ENCODE data around the gene TRABD. TPM values are rescaled to one million over a fixed set of nuclear protein-coding genes. Genes with fewer than 3 reads are reported as not detected.

Gene TRABD
- total and polyA plus RNA-seq, 2 donors (not counting 1 experiment from before 2014, with no cell fraction given), result 11.8 to 17.2 TPM

DNA sequence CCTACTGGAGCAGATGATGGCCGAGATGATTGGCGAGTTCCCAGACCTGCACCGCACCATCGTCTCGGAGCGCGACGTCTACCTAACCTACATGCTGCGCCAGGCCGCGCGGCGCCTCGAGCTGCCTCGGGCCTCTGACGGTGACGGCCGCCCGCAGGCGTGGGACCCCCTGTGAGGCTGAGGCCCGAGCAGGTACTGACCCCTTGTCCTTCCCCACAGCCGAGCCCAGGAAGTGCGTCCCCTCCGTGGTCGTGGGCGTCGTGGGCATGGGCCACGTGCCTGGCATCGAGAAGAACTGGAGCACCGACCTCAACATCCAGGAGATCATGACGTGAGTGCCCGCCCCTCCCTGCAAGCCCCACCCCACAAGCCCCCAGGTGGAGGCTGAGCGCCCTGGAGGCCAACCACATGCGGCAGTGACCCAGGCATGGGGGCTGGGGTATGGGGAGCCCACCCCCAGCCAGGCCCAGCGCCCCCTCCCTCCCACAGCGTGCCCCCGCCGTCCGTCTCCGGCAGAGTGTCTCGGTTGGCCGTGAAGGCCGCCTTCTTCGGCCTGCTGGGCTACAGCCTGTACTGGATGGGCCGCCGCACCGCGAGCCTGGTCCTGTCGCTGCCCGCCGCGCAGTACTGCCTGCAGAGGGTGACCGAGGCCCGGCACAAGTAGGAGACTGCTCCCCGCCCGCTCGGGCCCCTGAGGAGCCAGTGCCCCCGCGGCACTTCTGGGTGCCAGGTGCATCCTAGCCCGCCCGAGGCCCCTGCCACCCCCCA lies 12.3 kb downstream of the TRABD start:
- Histone ChIP-seq H3K27me3 (ENCODE audit: control insufficient read depth, insufficient read depth, low read length) (no peaks in the 10 kb centered on the region), H3K9ac (ENCODE audit: insufficient read depth, low read length) (no peak overlapping the region), H3K4me2 (ENCODE audit: extremely low read depth, insufficient read depth, low read length) (no peak overlapping the region), H3K4me1 (ENCODE audit: control insufficient read depth, extremely low read depth, insufficient read depth, low read length) (peaks cover 2% of the 10 kb centered on the region), H3K79me2 (ENCODE audit: control insufficient read depth, insufficient read depth, low read length) (peaks cover 15% of the 10 kb centered on the region), H3K36me3 (ENCODE audit: control insufficient read depth, insufficient read depth, low read length) (peaks cover 27% of the 10 kb centered on the region), H3K9me3 (ENCODE audit: control insufficient read depth, insufficient read depth, low read depth, low read length) (no peaks in the 10 kb centered on the region), H4K20me1 (ENCODE audit: control insufficient read depth, extremely low read depth, insufficient read depth, low read length) (no peaks in the 10 kb centered on the region), H3K27ac (ENCODE audit: insufficient read depth, low read length) (no peak overlapping the region), H2AFZ (ENCODE audit: low read length) (no peak overlapping the region), H3K4me3 (replicated peaks in 1 of 4; ENCODE audit: control extremely low read depth in 1 of 4, insufficient read depth in 1 of 4, low read depth in 3 of 4, low read length in 4 of 4) (no peak overlapping the region)
- no peak for TF ChIP-seq EZH2 (IDR thresholded peaks at IDR 0.05; ENCODE audit: low read length, missing control alignments)
- TF ChIP-seq, protein P1, sequence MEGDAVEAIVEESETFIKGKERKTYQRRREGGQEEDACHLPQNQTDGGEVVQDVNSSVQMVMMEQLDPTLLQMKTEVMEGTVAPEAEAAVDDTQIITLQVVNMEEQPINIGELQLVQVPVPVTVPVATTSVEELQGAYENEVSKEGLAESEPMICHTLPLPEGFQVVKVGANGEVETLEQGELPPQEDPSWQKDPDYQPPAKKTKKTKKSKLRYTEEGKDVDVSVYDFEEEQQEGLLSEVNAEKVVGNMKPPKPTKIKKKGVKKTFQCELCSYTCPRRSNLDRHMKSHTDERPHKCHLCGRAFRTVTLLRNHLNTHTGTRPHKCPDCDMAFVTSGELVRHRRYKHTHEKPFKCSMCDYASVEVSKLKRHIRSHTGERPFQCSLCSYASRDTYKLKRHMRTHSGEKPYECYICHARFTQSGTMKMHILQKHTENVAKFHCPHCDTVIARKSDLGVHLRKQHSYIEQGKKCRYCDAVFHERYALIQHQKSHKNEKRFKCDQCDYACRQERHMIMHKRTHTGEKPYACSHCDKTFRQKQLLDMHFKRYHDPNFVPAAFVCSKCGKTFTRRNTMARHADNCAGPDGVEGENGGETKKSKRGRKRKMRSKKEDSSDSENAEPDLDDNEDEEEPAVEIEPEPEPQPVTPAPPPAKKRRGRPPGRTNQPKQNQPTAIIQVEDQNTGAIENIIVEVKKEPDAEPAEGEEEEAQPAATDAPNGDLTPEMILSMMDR (conservative IDR thresholded peaks at IDR 0.05 in 1 of 2, IDR thresholded peaks at IDR 0.05 in 1 of 2; ENCODE audit: low read depth in 1 of 2, low read length in 2 of 2), result no peak
- no peak for DNase-seq (ENCODE audit: low read depth in 2 of 2)

DNA sequence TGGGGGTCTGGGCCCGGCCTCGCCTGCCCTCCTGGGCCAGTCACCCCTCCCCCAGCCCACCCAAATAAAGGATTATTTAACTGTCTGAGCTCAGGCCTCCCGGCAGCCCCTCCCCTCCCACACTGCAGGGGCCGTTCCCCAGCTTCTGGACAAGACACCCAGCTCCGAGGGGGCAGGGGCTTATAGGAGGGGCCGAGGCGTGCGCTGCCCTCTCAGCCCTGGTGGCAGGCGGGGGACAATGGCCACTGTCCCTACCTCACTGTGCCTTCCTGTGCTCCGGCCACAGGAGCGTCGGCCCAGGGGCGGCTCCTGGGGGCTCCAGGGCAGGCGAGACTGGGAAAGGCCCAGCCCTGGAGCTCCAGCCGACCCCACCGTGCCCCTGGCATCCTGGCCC lies 12.9 kb downstream of the TRABD start:
- TF ChIP-seq EZH2 (IDR thresholded peaks at IDR 0.05; ENCODE audit: low read length, missing control alignments), result no peak
- TF ChIP-seq, protein P1 (conservative IDR thresholded peaks at IDR 0.05 in 1 of 2, IDR thresholded peaks at IDR 0.05 in 1 of 2; ENCODE audit: low read depth in 1 of 2, low read length in 2 of 2), result no peak
- Histone ChIP-seq H3K9ac (ENCODE audit: insufficient read depth, low read length) (no peak overlapping the region), H3K4me3 (replicated peaks in 1 of 4; ENCODE audit: control extremely low read depth in 1 of 4, insufficient read depth in 1 of 4, low read depth in 3 of 4, low read length in 4 of 4) (no peak overlapping the region), H3K79me2 (ENCODE audit: control insufficient read depth, insufficient read depth, low read length) (peaks cover 16% of the 10 kb centered on the region), H3K27me3 (ENCODE audit: control insufficient read depth, insufficient read depth, low read length) (no peaks in the 10 kb centered on the region), H3K4me1 (ENCODE audit: control insufficient read depth, extremely low read depth, insufficient read depth, low read length) (peaks cover 2% of the 10 kb centered on the region), H3K36me3 (ENCODE audit: control insufficient read depth, insufficient read depth, low read length) (peaks cover 27% of the 10 kb centered on the region), H2AFZ (ENCODE audit: low read length) (no peak overlapping the region), H3K9me3 (ENCODE audit: control insufficient read depth, insufficient read depth, low read depth, low read length) (no peaks in the 10 kb centered on the region), H4K20me1 (ENCODE audit: control insufficient read depth, extremely low read depth, insufficient read depth, low read length) (no peaks in the 10 kb centered on the region), H3K27ac (ENCODE audit: insufficient read depth, low read length) (no peak overlapping the region), H3K4me2 (ENCODE audit: extremely low read depth, insufficient read depth, low read length) (no peak overlapping the region)
- DNase-seq (ENCODE audit: low read depth in 2 of 2), result no peak

DNA sequence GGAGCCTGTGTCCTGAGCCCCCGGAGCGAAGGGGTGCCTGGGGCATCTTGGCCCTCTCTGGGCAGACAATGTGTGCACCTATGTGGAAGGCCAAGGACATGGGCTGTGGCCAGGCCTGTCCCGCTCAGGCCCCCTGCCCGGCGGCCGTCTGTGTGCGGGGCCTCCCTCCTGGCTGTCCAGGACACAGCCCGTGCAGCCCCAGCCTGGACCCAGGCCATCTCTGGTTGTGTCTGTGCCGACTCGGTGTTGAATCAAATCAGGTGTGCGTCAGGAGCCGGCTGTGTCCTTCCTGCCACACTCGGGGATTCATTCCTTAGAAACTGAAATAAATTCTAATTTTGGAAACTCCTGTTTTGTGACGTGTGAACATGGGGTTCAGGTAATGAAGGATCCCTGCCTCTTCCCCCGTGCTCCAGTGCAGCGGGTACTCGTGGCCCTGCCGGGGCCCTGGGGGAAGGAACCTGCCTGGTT lies 13.6 kb downstream of the TRABD start:
- Histone ChIP-seq H3K4me3 (replicated peaks in 1 of 4; ENCODE audit: control extremely low read depth in 1 of 4, insufficient read depth in 1 of 4, low read depth in 3 of 4, low read length in 4 of 4) (no peak overlapping the region), H3K9me3 (ENCODE audit: control insufficient read depth, insufficient read depth, low read depth, low read length) (no peaks in the 10 kb centered on the region), H3K27me3 (ENCODE audit: control insufficient read depth, insufficient read depth, low read length) (no peaks in the 10 kb centered on the region), H4K20me1 (ENCODE audit: control insufficient read depth, extremely low read depth, insufficient read depth, low read length) (no peaks in the 10 kb centered on the region), H3K4me1 (ENCODE audit: control insufficient read depth, extremely low read depth, insufficient read depth, low read length) (peaks cover 2% of the 10 kb centered on the region), H3K4me2 (ENCODE audit: extremely low read depth, insufficient read depth, low read length) (peak overlapping the region; percentile 82), H2AFZ (ENCODE audit: low read length) (no peak overlapping the region), H3K9ac (ENCODE audit: insufficient read depth, low read length) (no peak overlapping the region), H3K27ac (ENCODE audit: insufficient read depth, low read length) (no peak overlapping the region), H3K79me2 (ENCODE audit: control insufficient read depth, insufficient read depth, low read length) (peaks cover 16% of the 10 kb centered on the region), H3K36me3 (ENCODE audit: control insufficient read depth, insufficient read depth, low read length) (peaks cover 23% of the 10 kb centered on the region)
- DNase-seq (ENCODE audit: low read depth in 2 of 2), result no peak
- TF ChIP-seq EZH2 (IDR thresholded peaks at IDR 0.05; ENCODE audit: low read length, missing control alignments), result no peak
- TF ChIP-seq, protein P1 (conservative IDR thresholded peaks at IDR 0.05 in 1 of 2, IDR thresholded peaks at IDR 0.05 in 1 of 2; ENCODE audit: low read depth in 1 of 2, low read length in 2 of 2), result no peak

Measured in fibroblast of lung (primary cell).